B cell (primary cell): ENCODE results near the gene CHST11. TPM values are rescaled to one million over a fixed set of nuclear protein-coding genes. Genes with fewer than 3 reads are reported as not detected.

Experiments
- ATAC-seq: fragments of 200-7000 bp; cut with Tn5 transposase; one replicate; pipeline ENCODE4 v1.10.0; 2021; ENCODE audit warnings: low read depth, mild to moderate bottlenecking, moderate number of reproducible peaks, moderate library complexity
- CTCF ChIA-PET: fragments of 350-600 bp; sonication (Branson Sonifier 250); formaldehyde crosslinking; loops from one replicate; lab custom pipeline; 2021; ENCODE audit warnings: antibody characterized with exemption, inconsistent platforms; lab: Charles Lee
- POLR2A ChIA-PET: fragments of 350-600 bp; sonication (Branson Sonifier 250); formaldehyde crosslinking; loops from one replicate; lab custom pipeline; 2021; ENCODE audit warnings: antibody characterized with exemption; lab: Charles Lee
- DNase-seq: peaks from one replicate; pipeline ENCODE4 v3.0.0; 2013
- H2AFZ ChIP-seq: 2 replicates; pipeline ENCODE4 v1.6.1; 2012; ENCODE audit warnings: mild to moderate bottlenecking, low read depth, low read length; ENCODE audit not compliant: insufficient read depth, poor library complexity, severe bottlenecking
- H3K27ac ChIP-seq, 2 donors: 1 replicate in 1 of 2; 2 replicates in 1 of 2; pipeline ENCODE4 v1.5.1; 2012 to 2013; ENCODE audit warnings: low read length in 2 of 2, mild to moderate bottlenecking in 2 of 2, moderate library complexity in 1 of 2
- H3K27me3 ChIP-seq, 4 experiments: fragments of 200-600 bp in 1 of 4; sonication (generic) in 1 of 4; replicated peaks in 1 of 4; 1 replicate in 2 of 4; 2 replicates in 2 of 4; pipeline versions ENCODE4 v1.6.1 to v1.7.0; 2013 to 2016; ENCODE audit warnings: low read length in 3 of 4, mild to moderate bottlenecking in 2 of 4, mixed read lengths in 1 of 4, moderate library complexity in 1 of 4; ENCODE audit not compliant: insufficient read depth in 4 of 4, control insufficient read depth in 3 of 4; ENCODE audit errors: control extremely low read depth in 1 of 4
- H3K36me3 ChIP-seq, 2 experiments: replicated peaks in 1 of 2; 1 replicate in 1 of 2; 2 replicates in 1 of 2; pipeline versions ENCODE4 v1.6.1 to v1.7.1; 2013; ENCODE audit warnings: low read length in 1 of 2; ENCODE audit not compliant: insufficient read depth in 2 of 2, control insufficient read depth in 1 of 2; ENCODE audit errors: control extremely low read depth in 1 of 2, extremely low read depth in 1 of 2
- H3K4me1 ChIP-seq, 2 donors: fragments of 200-600 bp in 1 of 2; sonication (generic) in 1 of 2; 1 replicate in 1 of 2; 2 replicates in 1 of 2; pipeline versions ENCODE4 v1.5.1 to v1.6.1; 2013 to 2017; ENCODE audit warnings: low read length in 2 of 2; ENCODE audit not compliant: control insufficient read depth in 2 of 2, insufficient read depth in 2 of 2
- H3K4me2 ChIP-seq: replicated peaks from 2 replicates; pipeline ENCODE3; 2012; ENCODE audit warnings: mild to moderate bottlenecking, low read depth, low read length; ENCODE audit not compliant: poor library complexity, severe bottlenecking
- H3K4me3 ChIP-seq, 5 experiments: fragments of 200-600 bp in 1 of 5; sonication (generic) in 1 of 5; 1 replicate in 3 of 5; 2 replicates in 2 of 5; pipeline versions ENCODE4 v1.5.1 to v1.7.0; 2011 to 2016; ENCODE audit warnings: low read length in 4 of 5, mild to moderate bottlenecking in 4 of 5, low read depth in 2 of 5, control low read depth in 1 of 5, moderate library complexity in 1 of 5; ENCODE audit not compliant: insufficient read depth in 1 of 5; ENCODE audit errors: control extremely low read depth in 1 of 5, extremely low read depth in 1 of 5
- H3K79me2 ChIP-seq: fragments of 200-600 bp; sonication (generic); one replicate; pipeline ENCODE4 v1.6.0; 2016; ENCODE audit warnings: low read length; ENCODE audit not compliant: control insufficient read depth, insufficient read depth
- H3K9ac ChIP-seq: fragments of 200-600 bp; sonication (generic); 2 replicates; pipeline ENCODE4 v1.6.1; 2017; ENCODE audit warnings: mild to moderate bottlenecking, low read length, moderate library complexity
- H3K9me3 ChIP-seq, 3 donors: one replicate each; pipeline versions ENCODE4 v1.6.1 to v1.7.1; 2013; ENCODE audit warnings: low read length in 2 of 3; ENCODE audit not compliant: control insufficient read depth in 2 of 3, insufficient read depth in 1 of 3; ENCODE audit errors: control extremely low read depth in 1 of 3
- H4K20me1 ChIP-seq: 2 replicates; pipeline ENCODE4 v1.6.0; 2012; ENCODE audit warnings: mild to moderate bottlenecking, low read length; ENCODE audit not compliant: insufficient read depth, control insufficient read depth, poor library complexity, severe bottlenecking
- H3K27ac Mint-ChIP-seq: one replicate; pipeline ENCODE4 v1.8.0; 2021; ENCODE audit warnings: mixed read lengths
- H3K27me3 Mint-ChIP-seq: one replicate; pipeline ENCODE4 v1.8.0; 2021; ENCODE audit warnings: mixed read lengths
- H3K4me1 Mint-ChIP-seq: one replicate; pipeline ENCODE4 v1.8.0; 2021; ENCODE audit warnings: mixed read lengths
- H3K4me3 Mint-ChIP-seq: one replicate; pipeline ENCODE4 v1.8.0; 2021; ENCODE audit warnings: mixed read lengths
- H3K9me3 Mint-ChIP-seq: one replicate; pipeline ENCODE4 v1.8.0; 2022; ENCODE audit warnings: mixed read lengths; ENCODE audit not compliant: insufficient read depth
- EZH2 ChIP-seq: IDR thresholded peaks from 2 replicates; pipeline ENCODE4 v1.6.1; 2012; ENCODE audit warnings: borderline replicate concordance, low read depth, mild to moderate bottlenecking, moderate library complexity, low read length; ENCODE audit not compliant: insufficient read depth, poor library complexity, severe bottlenecking
- WGBS: methylation state at CpG from one replicate; pipeline ENCODE4 v1.1.5; 2013; ENCODE audit warnings: missing lambda C conversion rate; ENCODE audit not compliant: insufficient coverage; 5-methylcytosine and 5-hydroxymethylcytosine counted together
- intact Hi-C: fragments of 100-400 bp; cut with micrococcal nuclease; formaldehyde crosslinking; loops from one replicate; pipeline ENCODE4 v1.10.0; 2022
- polyA plus RNA-seq: library from polyadenylated mRNA; depleted of rRNA; stranded (reverse); fragments of >200 nt; gene quantifications from 2 replicates; pipeline ENCODE4 v1.2.3, GENCODE V29; 2012
- total RNA-seq, 2 donors: library from RNA; stranded (reverse); fragments of 120-200 nt in 1 of 2; gene quantifications; 1 replicate in 1 of 2; 2 replicates in 1 of 2; pipeline versions ENCODE4 v1.2.3 to v1.2.4, GENCODE V29; 2013 to 2022
- TF ChIP-seq, protein P1 (sequence below): fragments of 200-600 bp; IDR thresholded peaks from one replicate; pipeline ENCODE4 v1.8.0; 2022; ENCODE audit warnings: antibody characterized with exemption, mild to moderate bottlenecking

CHST11 gene
- total and polyA plus RNA-seq, 2 donors (not counting 1 experiment from before 2014, with no cell fraction given) = 46.3 to 152 TPM

DNA sequence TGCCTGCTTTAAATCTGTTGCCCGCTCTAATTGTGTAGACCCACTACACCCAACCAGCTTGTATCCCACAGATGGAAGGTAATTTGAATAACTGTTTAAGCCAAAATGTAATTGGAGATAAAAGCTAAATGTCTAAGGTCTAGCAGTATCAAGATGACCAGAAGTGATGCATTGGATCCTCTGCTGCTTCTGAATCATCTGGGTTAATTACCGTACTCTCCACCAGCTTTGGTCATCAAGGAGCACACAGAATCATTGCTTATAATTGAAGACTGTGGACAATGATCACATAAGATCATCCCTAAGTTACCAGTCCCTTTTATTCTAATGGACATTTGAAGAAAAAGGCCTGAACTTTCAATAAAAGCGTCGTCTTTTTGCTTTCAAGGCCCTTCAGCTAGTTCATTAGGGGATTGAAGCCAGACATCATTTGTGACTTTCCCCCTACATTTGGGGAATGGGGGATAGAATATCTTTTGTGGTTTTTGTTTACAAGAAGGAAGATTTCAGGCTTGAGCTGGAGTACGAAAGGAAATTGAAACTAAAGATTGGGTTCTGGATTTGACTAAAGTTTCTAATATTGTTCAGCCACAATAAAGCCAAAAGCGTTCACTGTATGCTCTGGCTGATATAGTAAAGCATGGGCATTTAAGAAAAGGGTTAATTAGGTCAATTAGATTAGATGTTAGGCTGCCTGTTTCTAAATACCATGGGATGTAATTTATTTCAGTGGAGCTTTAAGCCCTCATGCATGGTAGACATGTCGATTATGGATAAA, 123.2 kb downstream of the CHST11 start:
- H3K9ac ChIP-seq = no peak overlapping the region
- ChIA-PET CTCF (interaction anchor here (1.1 to 3.5 kb wide), 2 partner anchors 13 to 198 kb away, joined by 3 to 14 read pairs; no protein-coding TSS in a partner anchor), POLR2A (interaction anchor here (0.6 to 1.2 kb wide), 2 partner anchors 11 to 38 kb away, joined by 4 read pairs; no protein-coding TSS in a partner anchor)
- H3K9me3 ChIP-seq = no peaks in the 10 kb centered on the region
- H3K9me3 Mint-ChIP-seq = no peaks in the 10 kb centered on the region
- H3K4me1 ChIP-seq = peaks cover 85% of the 10 kb centered on the region in 2 donors
- no peaks in the 10 kb centered on the region for H3K27me3 ChIP-seq
- H3K36me3 ChIP-seq = no peaks in the 10 kb centered on the region
- DNase-seq = no peak
- peak overlapping the region; percentile 1 for H3K27ac Mint-ChIP-seq
- H3K27ac ChIP-seq = peak overlapping the region in 1 of 2 donors; percentile 60
- H3K79me2 ChIP-seq = peaks cover 98% of the 10 kb centered on the region
- no peak for ATAC-seq
- WGBS = no CpG with 5 or more reads among the region's 7 CpGs
- no peaks in the 10 kb centered on the region for H3K27me3 Mint-ChIP-seq
- peak overlapping the region; percentile 52 for H3K4me3 Mint-ChIP-seq
- intact Hi-C loops = loop anchor here (5.0 kb wide), 1 partner anchor 162 kb away; no protein-coding TSS in a partner anchor
- no peak overlapping the region for H2AFZ ChIP-seq
- no peak overlapping the region for H3K4me3 ChIP-seq
- TF ChIP-seq EZH2 = no peak
- TF ChIP-seq, protein P1, sequence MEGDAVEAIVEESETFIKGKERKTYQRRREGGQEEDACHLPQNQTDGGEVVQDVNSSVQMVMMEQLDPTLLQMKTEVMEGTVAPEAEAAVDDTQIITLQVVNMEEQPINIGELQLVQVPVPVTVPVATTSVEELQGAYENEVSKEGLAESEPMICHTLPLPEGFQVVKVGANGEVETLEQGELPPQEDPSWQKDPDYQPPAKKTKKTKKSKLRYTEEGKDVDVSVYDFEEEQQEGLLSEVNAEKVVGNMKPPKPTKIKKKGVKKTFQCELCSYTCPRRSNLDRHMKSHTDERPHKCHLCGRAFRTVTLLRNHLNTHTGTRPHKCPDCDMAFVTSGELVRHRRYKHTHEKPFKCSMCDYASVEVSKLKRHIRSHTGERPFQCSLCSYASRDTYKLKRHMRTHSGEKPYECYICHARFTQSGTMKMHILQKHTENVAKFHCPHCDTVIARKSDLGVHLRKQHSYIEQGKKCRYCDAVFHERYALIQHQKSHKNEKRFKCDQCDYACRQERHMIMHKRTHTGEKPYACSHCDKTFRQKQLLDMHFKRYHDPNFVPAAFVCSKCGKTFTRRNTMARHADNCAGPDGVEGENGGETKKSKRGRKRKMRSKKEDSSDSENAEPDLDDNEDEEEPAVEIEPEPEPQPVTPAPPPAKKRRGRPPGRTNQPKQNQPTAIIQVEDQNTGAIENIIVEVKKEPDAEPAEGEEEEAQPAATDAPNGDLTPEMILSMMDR = no peak
- peak overlapping the region; percentile 36 for H3K4me2 ChIP-seq
- no peaks in the 10 kb centered on the region for H4K20me1 ChIP-seq
- H3K4me1 Mint-ChIP-seq = peaks cover 95% of the 10 kb centered on the region
